Activated naive CD4-positive, alpha-beta T cell treated with anti-CD3 and anti-CD28 coated beads, Interleukin-2, amount 50 U/mL, for 72 hours (primary cell): ENCODE data around the gene PGAM5. TPM values are rescaled to one million over a fixed set of nuclear protein-coding genes. Genes with fewer than 3 reads are reported as not detected.
A peak's percentile ranks its signal among the peaks of the same experiment; 100 is the strongest.
"Not testable (repeated sequence)": the region's sequence is repeated elsewhere in the genome, so short reads cannot be mapped to it uniquely, and the experiment has no call there.

Experiments
- ATAC-seq, 2 donors: fragments of 150-1000 bp; cut with Tn5 transposase; 2 replicates each; pipeline ENCODE4 v1.10.0; 2021; ENCODE audit warnings: mild to moderate bottlenecking in 2 of 2, moderate library complexity in 2 of 2
- DNase-seq, 2 donors: peaks; one replicate each; pipeline ENCODE4 v3.0.0; 2021 to 2022; ENCODE audit warnings: low spot score in 2 of 2
- H3K27ac Mint-ChIP-seq, 2 donors: one replicate each; pipeline ENCODE4 v1.8.0; 2022; ENCODE audit warnings: mild to moderate bottlenecking in 2 of 2, mixed read lengths in 2 of 2
- H3K36me3 Mint-ChIP-seq, 2 donors: one replicate each; pipeline ENCODE4 v1.8.0; 2022; ENCODE audit warnings: mixed read lengths in 2 of 2
- H3K9me3 Mint-ChIP-seq, 2 donors: one replicate each; pipeline ENCODE4 v1.8.0; 2022; ENCODE audit warnings: mixed read lengths in 2 of 2
- total RNA-seq, 2 donors: library from RNA; stranded (reverse); gene quantifications; one replicate each; pipeline ENCODE4 v1.2.3, GENCODE V29; 2022

Gene PGAM5
- total RNA-seq, 2 donors from 2014 or later: 60.0 to 65.9 TPM

GRCh38 chr12:132677492-132677891, 33.1 kb upstream of the PGAM5 start:
- H3K27ac Mint-ChIP-seq: peak overlapping the region in 1 of 2 donors; percentile 60

GRCh38 chr12:132685400-132685799, 25.2 kb upstream of the PGAM5 start:
- DNase-seq: no peak
- Mint-ChIP-seq H3K27ac (peak overlapping the region in 1 of 2 donors; percentile 82), H3K36me3 (peaks cover 11 to 18% of the 10 kb centered on the region in 2 donors), H3K9me3 (no peaks in the 10 kb centered on the region)
- ATAC-seq: no peak

More at GRCh38 chr12:132677492-132677891, 33.1 kb upstream of the PGAM5 start:
- H3K9me3 Mint-ChIP-seq: no peaks in the 10 kb centered on the region
- ATAC-seq: no peak
- DNase-seq: no peak
- peaks cover 24 to 37% of the 10 kb centered on the region in 2 donors for H3K36me3 Mint-ChIP-seq

GRCh38 chr12:132686825-132687210, 23.8 kb upstream of the PGAM5 start:
- H3K27ac Mint-ChIP-seq: peak overlapping the region in 1 of 2 donors; percentile 77
- peaks cover 10 to 11% of the 10 kb centered on the region in 2 donors for H3K36me3 Mint-ChIP-seq
- no peaks in the 10 kb centered on the region for H3K9me3 Mint-ChIP-seq
- no peak for DNase-seq
- peak; percentile 21 to 56 for ATAC-seq

- no peaks in the 10 kb centered on the region for H3K9me3 Mint-ChIP-seq
- ATAC-seq (peak; percentile 92 to 96), DNase-seq (peak; percentile 92 to 93)
- peaks cover 10 to 11% of the 10 kb centered on the region in 2 donors for H3K36me3 Mint-ChIP-seq
- peak within 1 kb of the TSS; percentile 77 to 88 for H3K27ac Mint-ChIP-seq
Measured at GRCh38 chr12:132687211-132688164, 23.2 kb upstream of the PGAM5 start, which contains the start of the genes POLE and PXMP2. TSS of gene POLE (minus strand) at chr12:132687342. CDS start at chr12:132687315, 27 bp downstream. TSS of gene PXMP2 (plus strand) at chr12:132687587. CDS start at chr12:132687671, 84 bp downstream.

GRCh38 chr12:132689227-132689626, 21.4 kb upstream of the PGAM5 start:
- Mint-ChIP-seq H3K27ac (peak overlapping the region in 1 of 2 donors; percentile 22), H3K9me3 (no peaks in the 10 kb centered on the region), H3K36me3 (peaks cover 10 to 11% of the 10 kb centered on the region in 2 donors)
- DNase-seq (no peak), ATAC-seq (no peak)

GRCh38 chr12:132690112-132690511, 20.5 kb upstream of the PGAM5 start:
- Mint-ChIP-seq H3K9me3 (no peaks in the 10 kb centered on the region), H3K36me3 (peaks cover 11% of the 10 kb centered on the region in 2 donors), H3K27ac (no peak overlapping the region)
- DNase-seq: no peak
- no peak for ATAC-seq

- H3K9me3 Mint-ChIP-seq, DNase-seq, ATAC-seq, H3K27ac Mint-ChIP-seq, H3K36me3 Mint-ChIP-seq: not testable (repeated sequence)
Measured at GRCh38 chr12:132692030-132692429, 18.6 kb upstream of the PGAM5 start.

- not testable (repeated sequence) for DNase-seq, H3K9me3 Mint-ChIP-seq, ATAC-seq, H3K27ac Mint-ChIP-seq
- peaks cover 11 to 14% of the 10 kb centered on the region in 2 donors for H3K36me3 Mint-ChIP-seq
Measured at GRCh38 chr12:132694888-132695287, 15.8 kb upstream of the PGAM5 start.

GRCh38 chr12:132695431-132695830, 15.2 kb upstream of the PGAM5 start:
- H3K27ac Mint-ChIP-seq: no peak overlapping the region
- no peaks in the 10 kb centered on the region for H3K9me3 Mint-ChIP-seq
- no peak for ATAC-seq
- peaks cover 13 to 14% of the 10 kb centered on the region in 2 donors for H3K36me3 Mint-ChIP-seq
- no peak for DNase-seq

GRCh38 chr12:132698341-132698740, 12.3 kb upstream of the PGAM5 start:
- Mint-ChIP-seq H3K27ac (no peak overlapping the region), H3K9me3 (no peaks in the 10 kb centered on the region), H3K36me3 (peaks cover 18% of the 10 kb centered on the region in 2 donors)
- DNase-seq (no peak), ATAC-seq (no peak)

GRCh38 chr12:132700212-132700822, 10.3 kb upstream of the PGAM5 start:
- no peaks in the 10 kb centered on the region for H3K9me3 Mint-ChIP-seq
- ATAC-seq: no peak
- DNase-seq: no peak
- peaks cover 24 to 30% of the 10 kb centered on the region in 2 donors for H3K36me3 Mint-ChIP-seq
- no peak overlapping the region for H3K27ac Mint-ChIP-seq

- peak overlapping the region; percentile 9 to 50 for H3K27ac Mint-ChIP-seq
- H3K36me3 Mint-ChIP-seq: peaks cover 26 to 31% of the 10 kb centered on the region in 2 donors
- ATAC-seq (no peak), DNase-seq (no peak)
- H3K9me3 Mint-ChIP-seq: peaks cover 5 to 6% of the 10 kb centered on the region in 2 donors
Measured at GRCh38 chr12:132702640-132703039, 8.0 kb upstream of the PGAM5 start.

GRCh38 chr12:132703641-132704040, 7.0 kb upstream of the PGAM5 start:
- Mint-ChIP-seq H3K27ac (peak overlapping the region; percentile 5 to 58), H3K9me3 (peaks cover 5 to 6% of the 10 kb centered on the region in 2 donors), H3K36me3 (peaks cover 21 to 41% of the 10 kb centered on the region in 2 donors)
- DNase-seq (no peak), ATAC-seq (no peak)

GRCh38 chr12:132707241-132707640, 3.4 kb upstream of the PGAM5 start:
- no peak for DNase-seq
- peaks cover 5 to 11% of the 10 kb centered on the region in 2 donors for H3K9me3 Mint-ChIP-seq
- H3K36me3 Mint-ChIP-seq: peaks cover 23 to 42% of the 10 kb centered on the region in 2 donors
- H3K27ac Mint-ChIP-seq: peak overlapping the region in 1 of 2 donors; percentile 46
- no peak for ATAC-seq

GRCh38 chr12:132708150-132708549, 2.5 kb upstream of the PGAM5 start:
- DNase-seq: no peak
- Mint-ChIP-seq H3K9me3 (peaks cover 5 to 11% of the 10 kb centered on the region in 2 donors), H3K27ac (no peak overlapping the region)

GRCh38 chr12:132710043-132710404, 618 bp upstream of the PGAM5 start:
- DNase-seq (no peak), ATAC-seq (no peak)
- peak overlapping the region; percentile 89 to 90 for H3K27ac Mint-ChIP-seq
- peaks cover 5 to 11% of the 10 kb centered on the region in 2 donors for H3K9me3 Mint-ChIP-seq
- H3K36me3 Mint-ChIP-seq: peaks cover 13 to 34% of the 10 kb centered on the region in 2 donors

More at GRCh38 chr12:132708150-132708549, 2.5 kb upstream of the PGAM5 start:
- peaks cover 22 to 40% of the 10 kb centered on the region in 2 donors for H3K36me3 Mint-ChIP-seq
- no peak for ATAC-seq
